IMR-90 (cell line): ENCODE results near the gene USP6NL. TPM values are rescaled to one million over a fixed set of nuclear protein-coding genes. Genes with fewer than 3 reads are reported as not detected.

Source experiments
- ATAC-seq: fragments of 200-7000 bp; cut with Tn5 transposase; 2 replicates; pipeline ENCODE4 v1.9.1; 2020; ENCODE audit warnings: low read depth, mild to moderate bottlenecking, moderate library complexity
- BruUV-seq: library from RNA; stranded (reverse); fragments of 400-500 nt; replicated peaks from 2 replicates; lab custom pipeline; 2021; lab: Mats Ljungman, UMichigan
- CTCF ChIA-PET: fragments of 300-600 bp; formaldehyde crosslinking; extraction: SDS; loops from one replicate; lab custom pipeline; 2021; ENCODE audit warnings: antibody characterized with exemption; lab: Yijun Ruan, JAX
- POLR2A ChIA-PET: fragments of 300-600 bp; sonication (Branson Sonifier 250); formaldehyde crosslinking; loops from one replicate; lab custom pipeline; 2022; ENCODE audit warnings: antibody characterized with exemption; ENCODE audit not compliant: unreplicated experiment; lab: Charles Lee
- DNase-seq: peaks from one replicate; pipeline ENCODE4 v3.0.0; 2013
- H2AFZ ChIP-seq: replicated peaks from 2 replicates; pipeline ENCODE3; 2013; ENCODE audit warnings: low read length, mild to moderate bottlenecking; ENCODE audit not compliant: poor library complexity
- H2AK5ac ChIP-seq: 2 replicates; pipeline ENCODE4 v1.6.1; 2013; ENCODE audit warnings: low read depth, low read length, inconsistent platforms
- H2AK9ac ChIP-seq: replicated peaks from 2 replicates; pipeline ENCODE3; 2013; ENCODE audit warnings: mild to moderate bottlenecking, low read depth, low read length, moderate library complexity; ENCODE audit not compliant: poor library complexity
- H2BK120ac ChIP-seq: 2 replicates; pipeline ENCODE4 v1.6.1; 2013; ENCODE audit warnings: low read depth, low read length, inconsistent platforms
- H2BK15ac ChIP-seq: 3 replicates; pipeline ENCODE4 v1.6.1; 2013; ENCODE audit warnings: low read depth, low read length, inconsistent platforms
- H2BK20ac ChIP-seq: 2 replicates; pipeline ENCODE4 v1.6.1; 2013; ENCODE audit warnings: low read depth, mild to moderate bottlenecking, inconsistent platforms, low read length, moderate library complexity
- H2BK5ac ChIP-seq: 2 replicates; pipeline ENCODE4 v1.6.1; 2013; ENCODE audit warnings: mild to moderate bottlenecking, low read depth, low read length, inconsistent platforms; ENCODE audit not compliant: poor library complexity, severe bottlenecking
- H3K14ac ChIP-seq: replicated peaks from 2 replicates; pipeline ENCODE4 v1.6.1; 2013; ENCODE audit warnings: low read depth, low read length, inconsistent platforms
- H3K18ac ChIP-seq: 2 replicates; pipeline ENCODE4 v1.6.1; 2013; ENCODE audit warnings: low read depth, low read length, control low read depth
- H3K23ac ChIP-seq: 2 replicates; pipeline ENCODE4 v1.6.1; 2013; ENCODE audit warnings: low read depth, low read length, inconsistent platforms
- H3K27ac ChIP-seq: 2 replicates; pipeline ENCODE4 v1.5.1; 2013; ENCODE audit warnings: mild to moderate bottlenecking, control low read depth, low read length; ENCODE audit not compliant: insufficient read depth
- H3K27me3 ChIP-seq: 2 replicates; pipeline ENCODE4 v1.6.1; 2013; ENCODE audit warnings: low read length; ENCODE audit not compliant: control insufficient read depth, insufficient read depth
- H3K36me3 ChIP-seq: 2 replicates; pipeline ENCODE4 v1.6.1; 2013; ENCODE audit warnings: low read length, mixed read lengths; ENCODE audit not compliant: control insufficient read depth, insufficient read depth
- H3K4ac ChIP-seq: 2 replicates; pipeline ENCODE4 v1.6.1; 2013; ENCODE audit warnings: low read depth, low read length, inconsistent platforms
- H3K4me1 ChIP-seq: 2 replicates; pipeline ENCODE4 v1.6.1; 2013; ENCODE audit warnings: low read length, mixed read lengths; ENCODE audit not compliant: control insufficient read depth, insufficient read depth
- H3K4me2 ChIP-seq: 2 replicates; pipeline ENCODE4 v1.6.1; 2013; ENCODE audit warnings: low read depth, mild to moderate bottlenecking, control low read depth, low read length, moderate library complexity
- H3K4me3 ChIP-seq: 2 replicates; pipeline ENCODE4 v1.5.1; 2013; ENCODE audit warnings: low read depth, mild to moderate bottlenecking, control low read depth, low read length, moderate library complexity; ENCODE audit not compliant: insufficient read depth
- H3K56ac ChIP-seq: 2 replicates; pipeline ENCODE4 v1.6.1; 2013; ENCODE audit warnings: low read length, inconsistent platforms; ENCODE audit not compliant: insufficient read depth; ENCODE audit errors: extremely low read depth
- H3K79me1 ChIP-seq, 2 experiments: 2 replicates each; pipeline ENCODE4 v1.6.1; 2013; ENCODE audit warnings: low read length in 2 of 2, inconsistent platforms in 1 of 2, low read depth in 1 of 2
- H3K9ac ChIP-seq: 2 replicates; pipeline ENCODE4 v1.6.1; 2013; ENCODE audit warnings: low read depth, low read length, control low read depth
- H3K9me1 ChIP-seq: 2 replicates; pipeline ENCODE4 v1.6.1; 2013; ENCODE audit warnings: low read length, inconsistent platforms; ENCODE audit not compliant: insufficient read depth
- H3K9me3 ChIP-seq: 2 replicates; pipeline ENCODE4 v1.6.1; 2013; ENCODE audit warnings: low read length; ENCODE audit not compliant: control insufficient read depth, insufficient read depth
- H4K20me1 ChIP-seq: 2 replicates; pipeline ENCODE4 v1.6.1; 2013; ENCODE audit warnings: low read length, inconsistent platforms; ENCODE audit not compliant: insufficient read depth
- H4K5ac ChIP-seq: 2 replicates; pipeline ENCODE4 v1.6.1; 2013; ENCODE audit warnings: mild to moderate bottlenecking, low read depth, low read length, control low read depth
- H4K8ac ChIP-seq, 2 experiments: 2 replicates each; pipeline ENCODE4 v1.6.1; 2013; ENCODE audit warnings: low read depth in 2 of 2, low read length in 2 of 2, control low read depth in 1 of 2, inconsistent platforms in 1 of 2
- H4K91ac ChIP-seq: 2 replicates; pipeline ENCODE4 v1.6.1; 2013; ENCODE audit warnings: low read depth, low read length, inconsistent platforms; ENCODE audit not compliant: insufficient read depth
- BHLHE40 ChIP-seq: fragments of 150-350 bp; IDR thresholded peaks from 2 replicates; pipeline ENCODE4 v1.6.1; 2016; ENCODE audit warnings: mild to moderate bottlenecking, low read depth, low read length
- CEBPB ChIP-seq: IDR thresholded peaks from 2 replicates; pipeline ENCODE4 v1.6.1; 2012; ENCODE audit warnings: low read depth, low read length, improper control_type of control experiment
- CHD1 ChIP-seq: IDR thresholded peaks from 2 replicates; pipeline ENCODE4 v1.6.1; 2012; ENCODE audit warnings: low read depth, low read length, improper control_type of control experiment
- FOS ChIP-seq: fragments of 150-350 bp; IDR thresholded peaks from 2 replicates; pipeline ENCODE4 v1.6.1; 2016; ENCODE audit warnings: low read depth, low read length
- MAFK ChIP-seq: IDR thresholded peaks from 2 replicates; pipeline ENCODE4 v1.6.1; 2012; ENCODE audit warnings: low read depth, low read length, improper control_type of control experiment
- MAZ ChIP-seq: IDR thresholded peaks from 2 replicates; pipeline ENCODE4 v1.6.1; 2012; ENCODE audit warnings: low read depth, mild to moderate bottlenecking, low read length, improper control_type of control experiment, moderate library complexity, borderline replicate concordance
- MXI1 ChIP-seq: IDR thresholded peaks from 2 replicates; pipeline ENCODE4 v1.6.1; 2012; ENCODE audit warnings: low read depth, mild to moderate bottlenecking, low read length, moderate library complexity, borderline replicate concordance
- NFE2L2 ChIP-seq: fragments of 150-350 bp; IDR thresholded peaks from 2 replicates; pipeline ENCODE4 v1.6.1; 2016; ENCODE audit warnings: low read depth, mild to moderate bottlenecking, low read length
- POLR2A ChIP-seq: IDR thresholded peaks from 2 replicates; pipeline ENCODE4 v1.6.1; 2012; ENCODE audit warnings: mild to moderate bottlenecking, low read depth, low read length
- RAD21 ChIP-seq: IDR thresholded peaks from 2 replicates; pipeline ENCODE4 v1.6.1; 2012; ENCODE audit warnings: low read length, improper control_type of control experiment
- RCOR1 ChIP-seq: IDR thresholded peaks from 2 replicates; pipeline ENCODE4 v1.6.1; 2012; ENCODE audit warnings: mild to moderate bottlenecking, low read length, improper control_type of control experiment; ENCODE audit not compliant: insufficient replicate concordance
- RFX5 ChIP-seq: IDR thresholded peaks from 2 replicates; pipeline ENCODE4 v1.8.0; 2012; ENCODE audit warnings: low read depth, mild to moderate bottlenecking, low read length, moderate library complexity
- SMC3 ChIP-seq: fragments of 150-350 bp; IDR thresholded peaks from 2 replicates; pipeline ENCODE4 v1.6.1; 2016; ENCODE audit warnings: low read depth, mild to moderate bottlenecking, antibody characterized with exemption, low read length, moderate library complexity
- dilution Hi-C: fragments of 300-500 bp; cut with HindIII; formaldehyde crosslinking; loops from one replicate; pipeline ENCODE4 v1.14.3; 2018; ENCODE audit warnings: low sequenced_read_pairs; ENCODE audit not compliant: unreplicated experiment
- in situ Hi-C: fragments of 300-500 bp; cut with MboI; formaldehyde crosslinking; loops from 3 replicates; pipeline ENCODE4 v1.14.3; 2019; ENCODE audit warnings: low sequenced_read_pairs, inconsistent platforms, mixed read lengths
- intact Hi-C: fragments of 100-400 bp; cut with micrococcal nuclease; formaldehyde crosslinking; loops from 2 replicates; pipeline ENCODE4 v1.10.0; 2022
- polyA plus RNA-seq, 3 experiments: library from polyadenylated mRNA; depleted of rRNA; stranded (reverse); fragments of >200 nt; gene quantifications; 2 replicates each; pipeline ENCODE4 v1.2.3, GENCODE V29; 2012; ENCODE audit warnings: low replicate concordance in 1 of 3
- total RNA-seq: library from RNA; depleted of rRNA; stranded (reverse); fragments of >200 nt; gene quantifications from 2 replicates; pipeline ENCODE4 v1.2.3, GENCODE V29; 2012
- TF ChIP-seq, protein P1 (sequence below): conservative IDR thresholded peaks from 2 replicates; pipeline ENCODE4 v1.5.1; 2012; ENCODE audit warnings: mild to moderate bottlenecking, low read depth, low read length, improper control_type of control experiment
- TF ChIP-seq, protein P2 (sequence below): fragments of 150-350 bp; IDR thresholded peaks from 2 replicates; pipeline ENCODE4 v1.6.1; 2017; ENCODE audit warnings: mild to moderate bottlenecking, antibody characterized with exemption, low read length, low read depth
- TF ChIP-seq, protein P3 (sequence below): fragments of 150-350 bp; IDR thresholded peaks from 2 replicates; pipeline ENCODE4 v1.6.1; 2016; ENCODE audit warnings: low read depth, mild to moderate bottlenecking, low read length, moderate library complexity, borderline replicate concordance

USP6NL gene
- total and polyA plus RNA-seq, 2 of the 4 experiments (the other 2 are of a cell fraction) = 7.8 to 9.1 TPM

DNA sequence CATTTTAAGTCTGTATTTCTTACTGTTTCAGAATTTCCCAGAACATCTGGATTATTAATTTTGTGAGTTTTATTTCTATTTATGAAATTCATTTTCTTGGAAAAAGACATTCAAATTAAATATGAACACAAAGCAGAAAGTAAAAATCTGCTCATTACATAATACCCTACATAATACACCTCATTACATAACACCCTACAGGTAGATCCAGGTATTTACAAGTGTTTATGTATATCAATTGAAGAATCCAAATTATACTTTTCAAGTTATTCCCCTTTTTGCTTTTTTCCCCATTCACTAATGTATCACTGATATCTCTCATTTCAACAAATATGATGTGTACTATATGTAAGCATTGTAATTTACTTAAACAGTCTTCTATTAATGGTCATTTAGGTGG, 129.1 kb downstream of the USP6NL start:
- DNase-seq (no peak), ATAC-seq (no peak)
- no peak overlapping the region for H3K27ac ChIP-seq
- no peak overlapping the region for H3K4me2 ChIP-seq
- in situ Hi-C loops (no loop called here), dilution Hi-C loops (no loop called here), intact Hi-C loops (no loop called here)
- H3K4me3 ChIP-seq = no peak overlapping the region
- H4K91ac ChIP-seq = no peak overlapping the region
- H2AK5ac ChIP-seq = no peak overlapping the region
- TF ChIP-seq RCOR1 = no peak
- no peak for TF ChIP-seq FOS
- TF ChIP-seq RAD21 = no peak
- no peak for TF ChIP-seq BHLHE40
- no peak for TF ChIP-seq SMC3
- no peak for TF ChIP-seq RFX5
- TF ChIP-seq MAFK = no peak
- TF ChIP-seq CHD1 = no peak
- TF ChIP-seq MAZ = no peak
- no peak for TF ChIP-seq NFE2L2
- TF ChIP-seq POLR2A = no peak
- TF ChIP-seq MXI1 = no peak
- TF ChIP-seq, protein P1, sequence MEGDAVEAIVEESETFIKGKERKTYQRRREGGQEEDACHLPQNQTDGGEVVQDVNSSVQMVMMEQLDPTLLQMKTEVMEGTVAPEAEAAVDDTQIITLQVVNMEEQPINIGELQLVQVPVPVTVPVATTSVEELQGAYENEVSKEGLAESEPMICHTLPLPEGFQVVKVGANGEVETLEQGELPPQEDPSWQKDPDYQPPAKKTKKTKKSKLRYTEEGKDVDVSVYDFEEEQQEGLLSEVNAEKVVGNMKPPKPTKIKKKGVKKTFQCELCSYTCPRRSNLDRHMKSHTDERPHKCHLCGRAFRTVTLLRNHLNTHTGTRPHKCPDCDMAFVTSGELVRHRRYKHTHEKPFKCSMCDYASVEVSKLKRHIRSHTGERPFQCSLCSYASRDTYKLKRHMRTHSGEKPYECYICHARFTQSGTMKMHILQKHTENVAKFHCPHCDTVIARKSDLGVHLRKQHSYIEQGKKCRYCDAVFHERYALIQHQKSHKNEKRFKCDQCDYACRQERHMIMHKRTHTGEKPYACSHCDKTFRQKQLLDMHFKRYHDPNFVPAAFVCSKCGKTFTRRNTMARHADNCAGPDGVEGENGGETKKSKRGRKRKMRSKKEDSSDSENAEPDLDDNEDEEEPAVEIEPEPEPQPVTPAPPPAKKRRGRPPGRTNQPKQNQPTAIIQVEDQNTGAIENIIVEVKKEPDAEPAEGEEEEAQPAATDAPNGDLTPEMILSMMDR = no peak
- TF ChIP-seq, protein P2, sequence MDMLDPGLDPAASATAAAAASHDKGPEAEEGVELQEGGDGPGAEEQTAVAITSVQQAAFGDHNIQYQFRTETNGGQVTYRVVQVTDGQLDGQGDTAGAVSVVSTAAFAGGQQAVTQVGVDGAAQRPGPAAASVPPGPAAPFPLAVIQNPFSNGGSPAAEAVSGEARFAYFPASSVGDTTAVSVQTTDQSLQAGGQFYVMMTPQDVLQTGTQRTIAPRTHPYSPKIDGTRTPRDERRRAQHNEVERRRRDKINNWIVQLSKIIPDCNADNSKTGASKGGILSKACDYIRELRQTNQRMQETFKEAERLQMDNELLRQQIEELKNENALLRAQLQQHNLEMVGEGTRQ = no peak
- TF ChIP-seq CEBPB = no peak
- TF ChIP-seq, protein P3, sequence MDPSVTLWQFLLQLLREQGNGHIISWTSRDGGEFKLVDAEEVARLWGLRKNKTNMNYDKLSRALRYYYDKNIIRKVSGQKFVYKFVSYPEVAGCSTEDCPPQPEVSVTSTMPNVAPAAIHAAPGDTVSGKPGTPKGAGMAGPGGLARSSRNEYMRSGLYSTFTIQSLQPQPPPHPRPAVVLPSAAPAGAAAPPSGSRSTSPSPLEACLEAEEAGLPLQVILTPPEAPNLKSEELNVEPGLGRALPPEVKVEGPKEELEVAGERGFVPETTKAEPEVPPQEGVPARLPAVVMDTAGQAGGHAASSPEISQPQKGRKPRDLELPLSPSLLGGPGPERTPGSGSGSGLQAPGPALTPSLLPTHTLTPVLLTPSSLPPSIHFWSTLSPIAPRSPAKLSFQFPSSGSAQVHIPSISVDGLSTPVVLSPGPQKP = no peak
- H3K27me3 ChIP-seq = no peaks in the 10 kb centered on the region
- no peak overlapping the region for H3K4ac ChIP-seq
- BruUV-seq = no TSS peak
- no peak overlapping the region for H3K18ac ChIP-seq
- no peak overlapping the region for H3K14ac ChIP-seq
- H2AK9ac ChIP-seq = no peak overlapping the region
- no peaks in the 10 kb centered on the region for H3K79me1 ChIP-seq
- H3K4me1 ChIP-seq = peaks cover 2% of the 10 kb centered on the region; the same call in 1 of the 2 replicates
- no peak overlapping the region for H3K23ac ChIP-seq
- no peaks in the 10 kb centered on the region for H3K9me3 ChIP-seq
- no peak overlapping the region for H2AFZ ChIP-seq
- H2BK20ac ChIP-seq = no peak overlapping the region
- H4K20me1 ChIP-seq = no peaks in the 10 kb centered on the region; the same call in 1 of the 2 replicates
- ChIA-PET POLR2A (no interaction called here), CTCF (no interaction called here)
- H2BK15ac ChIP-seq = no peak overlapping the region
- no peak overlapping the region for H4K5ac ChIP-seq
- no peak overlapping the region for H3K9ac ChIP-seq
- H2BK120ac ChIP-seq = no peak overlapping the region
- H2BK5ac ChIP-seq = no peak overlapping the region
- no peak overlapping the region for H4K8ac ChIP-seq
- no peak overlapping the region for H3K56ac ChIP-seq
- H3K36me3 ChIP-seq = peaks cover 3% of the 10 kb centered on the region; the same call in 1 of the 2 replicates
- H3K9me1 ChIP-seq = peaks cover 6% of the 10 kb centered on the region
